ENCODE results near the gene IL12RB1. TPM values are rescaled to one million over a fixed set of nuclear protein-coding genes. Genes with fewer than 3 reads are reported as not detected.

Gene IL12RB1
- total and polyA plus RNA-seq, 10 donors = 9.9 to 31.6 (median 24.2) TPM

DNA sequence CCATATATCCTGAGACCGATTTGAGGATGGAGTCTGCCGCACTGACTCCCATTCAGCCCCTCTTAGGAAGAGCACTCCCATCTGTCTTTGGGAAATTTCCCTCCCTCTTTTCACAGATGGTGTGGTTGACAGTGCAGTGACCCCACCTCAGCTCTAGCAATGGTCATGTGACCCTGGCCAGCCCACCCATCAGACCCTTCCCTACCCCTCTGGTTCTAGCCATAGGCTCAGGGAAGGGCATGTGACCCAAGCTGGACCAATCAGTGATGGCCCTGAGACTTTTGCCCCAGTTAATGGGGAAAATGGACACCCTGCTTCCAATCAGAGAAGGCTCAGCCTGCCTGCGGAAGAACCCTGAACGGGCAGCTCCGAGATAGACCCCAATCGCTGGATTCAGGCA lies 26.3 kb downstream of the IL12RB1 start:
- intact Hi-C loops (cut with DNase I; ENCODE audit: low total_unique reads) = no loop called here
- H3K36me3 ChIP-seq = peaks cover 0 to 59% (median 0%) of the 10 kb centered on the region in 6 donors
- H3K27ac ChIP-seq = no peak overlapping the region
- TF ChIP-seq POLR2AphosphoS5 (IDR thresholded peaks at IDR 0.05) = no peak
- no peak for TF ChIP-seq POLR2A (IDR thresholded peaks at IDR 0.05)
- TF ChIP-seq, protein P1, sequence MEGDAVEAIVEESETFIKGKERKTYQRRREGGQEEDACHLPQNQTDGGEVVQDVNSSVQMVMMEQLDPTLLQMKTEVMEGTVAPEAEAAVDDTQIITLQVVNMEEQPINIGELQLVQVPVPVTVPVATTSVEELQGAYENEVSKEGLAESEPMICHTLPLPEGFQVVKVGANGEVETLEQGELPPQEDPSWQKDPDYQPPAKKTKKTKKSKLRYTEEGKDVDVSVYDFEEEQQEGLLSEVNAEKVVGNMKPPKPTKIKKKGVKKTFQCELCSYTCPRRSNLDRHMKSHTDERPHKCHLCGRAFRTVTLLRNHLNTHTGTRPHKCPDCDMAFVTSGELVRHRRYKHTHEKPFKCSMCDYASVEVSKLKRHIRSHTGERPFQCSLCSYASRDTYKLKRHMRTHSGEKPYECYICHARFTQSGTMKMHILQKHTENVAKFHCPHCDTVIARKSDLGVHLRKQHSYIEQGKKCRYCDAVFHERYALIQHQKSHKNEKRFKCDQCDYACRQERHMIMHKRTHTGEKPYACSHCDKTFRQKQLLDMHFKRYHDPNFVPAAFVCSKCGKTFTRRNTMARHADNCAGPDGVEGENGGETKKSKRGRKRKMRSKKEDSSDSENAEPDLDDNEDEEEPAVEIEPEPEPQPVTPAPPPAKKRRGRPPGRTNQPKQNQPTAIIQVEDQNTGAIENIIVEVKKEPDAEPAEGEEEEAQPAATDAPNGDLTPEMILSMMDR (IDR thresholded peaks at IDR 0.05 in 8 of 11, conservative IDR thresholded peaks at IDR 0.05 in 3 of 11) = no peak
- no peaks in the 10 kb centered on the region for H3K27me3 ChIP-seq (replicated peaks in 1 of 7)
- 72 to 93% (median 90%) methylated on average over 5 to 6 of the region's 6 CpGs for WGBS, 5 donors
- no peaks in the 10 kb centered on the region for H3K9me3 ChIP-seq
- peaks cover 7 to 21% (median 14%) of the 10 kb centered on the region in 6 donors for H3K4me1 ChIP-seq
- H3K4me3 ChIP-seq = no peak overlapping the region
- no peak for DNase-seq

DNA sequence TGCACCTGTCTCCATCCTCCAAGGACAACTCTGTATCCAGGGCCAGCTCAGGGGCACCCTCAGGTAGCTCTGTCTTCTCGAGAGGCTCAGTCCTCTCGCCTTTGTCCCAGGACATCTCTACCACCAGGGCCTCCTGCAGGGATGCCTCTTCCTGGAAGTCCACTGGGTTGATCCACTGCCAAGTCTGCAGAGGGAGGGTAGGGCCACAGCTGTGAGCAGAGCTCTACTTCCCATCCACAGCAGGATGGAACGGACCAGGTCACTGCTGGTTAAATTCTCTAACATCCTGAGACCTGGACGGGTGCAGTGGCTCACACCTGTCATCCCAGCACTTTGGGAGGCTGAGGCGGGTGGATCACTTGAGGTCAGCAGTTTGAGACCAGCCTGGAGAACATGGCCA lies 26.8 kb downstream of the IL12RB1 start:
- no peak for DNase-seq
- H3K27ac ChIP-seq = no peak overlapping the region
- no peak for TF ChIP-seq POLR2A (IDR thresholded peaks at IDR 0.05)
- TF ChIP-seq, protein P1 (IDR thresholded peaks at IDR 0.05 in 8 of 11, conservative IDR thresholded peaks at IDR 0.05 in 3 of 11) = no peak
- TF ChIP-seq POLR2AphosphoS5 (IDR thresholded peaks at IDR 0.05) = no peak
- 75 to 85% (median 81%) methylated on average over 5 of the region's 5 CpGs for WGBS, 5 donors
- no peak overlapping the region for H3K4me3 ChIP-seq
- no peaks in the 10 kb centered on the region for H3K9me3 ChIP-seq
- H3K36me3 ChIP-seq = peaks cover 0 to 53% (median 0%) of the 10 kb centered on the region in 6 donors
- H3K27me3 ChIP-seq (replicated peaks in 1 of 7) = no peaks in the 10 kb centered on the region
- intact Hi-C loops (cut with DNase I; ENCODE audit: low total_unique reads) = loop anchor here (10.0 kb wide), 1 partner anchor 115 kb away; no protein-coding TSS in a partner anchor
- H3K4me1 ChIP-seq = peaks cover 7 to 21% (median 14%) of the 10 kb centered on the region in 6 donors

DNA sequence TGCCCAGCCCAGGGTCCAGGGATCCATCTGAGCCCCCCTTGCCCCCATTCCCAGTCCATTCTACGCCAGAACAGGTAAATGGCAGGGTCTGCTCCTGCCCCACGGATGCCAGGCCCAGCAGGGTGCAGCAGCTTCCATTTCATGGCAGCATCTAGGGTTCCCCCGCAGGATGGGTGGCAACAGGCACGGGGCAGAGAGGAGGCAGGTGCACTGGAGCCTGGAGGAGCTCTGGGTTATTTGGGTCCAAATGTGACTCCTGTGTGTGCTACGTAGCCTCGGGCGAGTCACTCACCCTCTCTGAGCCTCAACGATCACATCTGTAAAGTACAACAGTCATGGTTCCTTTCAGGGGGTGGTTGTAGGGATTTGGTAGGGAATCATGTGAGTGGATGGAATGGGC lies 27.4 kb downstream of the IL12RB1 start:
- no peaks in the 10 kb centered on the region for H3K27me3 ChIP-seq (replicated peaks in 1 of 7)
- no peak overlapping the region for H3K4me3 ChIP-seq
- H3K27ac ChIP-seq = no peak overlapping the region
- no peak for DNase-seq
- TF ChIP-seq POLR2A (IDR thresholded peaks at IDR 0.05) (no peak), POLR2AphosphoS5 (IDR thresholded peaks at IDR 0.05) (no peak)
- TF ChIP-seq, protein P1 (IDR thresholded peaks at IDR 0.05 in 8 of 11, conservative IDR thresholded peaks at IDR 0.05 in 3 of 11) = no peak
- no peaks in the 10 kb centered on the region for H3K9me3 ChIP-seq
- H3K4me1 ChIP-seq = peaks cover 7 to 21% (median 14%) of the 10 kb centered on the region in 6 donors
- intact Hi-C loops (cut with DNase I; ENCODE audit: low total_unique reads) = loop anchor here (10.0 kb wide), 1 partner anchor 114 kb away; no protein-coding TSS in a partner anchor
- WGBS, 5 donors = 63 to 82% (median 71%) methylated on average over 8 of the region's 8 CpGs
- peaks cover 0 to 48% (median 0%) of the 10 kb centered on the region in 6 donors for H3K36me3 ChIP-seq

DNA sequence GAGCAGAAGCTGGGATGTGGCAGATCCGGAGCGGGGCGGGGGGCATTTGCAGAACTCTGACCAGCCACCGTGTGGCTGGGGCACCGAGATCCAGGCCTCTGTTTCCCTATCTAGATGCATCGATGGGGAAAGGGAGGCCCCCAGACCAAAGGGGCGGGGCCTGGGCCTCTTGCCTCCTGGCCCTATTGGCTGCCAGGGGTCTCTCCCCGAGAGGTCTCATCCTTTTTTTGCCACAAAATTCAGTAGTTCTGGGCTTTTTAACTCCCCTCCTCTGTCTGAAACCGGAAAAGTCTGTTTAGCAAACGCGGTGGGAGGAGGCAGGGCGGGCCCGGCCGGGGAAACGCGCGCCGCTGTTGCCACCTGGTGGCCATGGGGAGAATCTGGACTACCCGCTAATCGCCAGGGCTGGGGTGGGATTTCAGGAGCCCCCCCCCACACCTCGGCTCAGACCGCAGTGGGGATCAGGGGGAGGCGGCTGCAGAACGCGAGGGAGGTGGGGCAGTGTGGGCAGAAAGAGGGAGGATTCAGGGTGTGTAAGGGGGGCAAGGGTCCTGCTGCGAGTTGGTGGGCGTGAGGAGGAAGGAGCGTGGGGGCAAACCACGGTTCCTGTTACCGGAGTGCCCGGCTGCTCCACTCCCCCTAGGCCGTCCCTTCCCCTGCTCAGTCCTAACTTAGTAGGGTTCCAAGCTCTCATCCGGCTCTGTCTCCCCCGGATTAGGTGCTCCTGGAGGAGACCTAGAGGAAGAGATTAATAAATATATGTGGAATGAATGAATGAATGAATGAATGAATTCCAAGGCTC lies 28.3 kb downstream of the IL12RB1 start:
- TF ChIP-seq, protein P1 (IDR thresholded peaks at IDR 0.05 in 8 of 11, conservative IDR thresholded peaks at IDR 0.05 in 3 of 11) = peak; percentile 92 to 98 (median 95)
- TF ChIP-seq POLR2A (IDR thresholded peaks at IDR 0.05) (no peak), POLR2AphosphoS5 (IDR thresholded peaks at IDR 0.05) (peak; percentile 67 to 84 (median 77))
- Histone ChIP-seq H3K9me3 (no peaks in the 10 kb centered on the region), H3K4me1 (peaks cover 7 to 26% (median 14%) of the 10 kb centered on the region in 6 donors), H3K36me3 (peaks cover 0 to 39% (median 0%) of the 10 kb centered on the region in 6 donors), H3K27ac (peak overlapping the region; percentile 70 to 90 (median 82)), H3K4me3 (peak overlapping the region in 5 of 8 donors; percentile 13 to 54 (median 24)), H3K27me3 (replicated peaks in 1 of 7) (no peaks in the 10 kb centered on the region)
- peak; percentile 95 for DNase-seq
- intact Hi-C loops (cut with DNase I; ENCODE audit: low total_unique reads) = loop anchor here (1.0 to 10.0 kb wide), 2 partner anchors 51 to 114 kb away; no protein-coding TSS in a partner anchor
- 4 to 7% (median 5%) methylated on average over 34 of the region's 34 CpGs for WGBS, 5 donors
